Measurements from ENCODE around the gene WNK2.
"Not testable (repeated sequence)": the region's sequence is repeated elsewhere in the genome, so short reads cannot be mapped to it uniquely, and the experiment has no call there.

WNK2 gene

GRCh38 chr9:93355827-93356226, 171.9 kb downstream of the WNK2 start:
- no peak for DNase-seq (ENCODE audit: extremely low read depth in 1 of 2, low read depth in 1 of 2)

- DNase-seq (ENCODE audit: extremely low read depth in 1 of 2, low read depth in 1 of 2) = no peak
Observed at GRCh38 chr9:93357649-93358048, 173.7 kb downstream of the WNK2 start.

DNA sequence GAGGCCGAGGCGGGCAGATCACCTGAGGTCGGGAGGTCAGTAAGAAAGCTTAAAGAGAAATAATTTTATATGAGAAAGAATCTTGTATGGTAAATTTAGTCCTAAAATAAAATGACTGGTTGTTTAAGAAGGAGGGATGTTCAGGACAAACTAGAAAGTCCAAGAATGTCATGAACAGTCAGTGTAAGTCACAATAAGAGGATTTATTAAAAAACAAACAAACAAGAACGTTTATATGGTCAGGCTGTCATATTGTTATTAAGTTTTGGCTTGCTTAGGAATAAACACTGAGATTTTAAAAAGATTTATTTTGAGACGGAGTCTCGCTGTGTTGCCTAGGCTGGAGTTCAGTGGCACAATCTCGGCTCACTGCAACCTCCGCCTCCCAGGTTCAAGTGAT, 176.0 kb downstream of the WNK2 start:
- DNase-seq (ENCODE audit: extremely low read depth in 1 of 2, low read depth in 1 of 2) = not testable (repeated sequence)

- DNase-seq (ENCODE audit: extremely low read depth in 1 of 2, low read depth in 1 of 2) = no peak
Observed at GRCh38 chr9:93361995-93362394, 178.1 kb downstream of the WNK2 start.

GRCh38 chr9:93364734-93365426, 180.9 kb downstream of the WNK2 start:
- no peak for DNase-seq (ENCODE audit: extremely low read depth in 1 of 2, low read depth in 1 of 2)

- no peak for DNase-seq (ENCODE audit: extremely low read depth in 1 of 2, low read depth in 1 of 2)
Observed at GRCh38 chr9:93365427-93366118, 181.6 kb downstream of the WNK2 start.

DNA sequence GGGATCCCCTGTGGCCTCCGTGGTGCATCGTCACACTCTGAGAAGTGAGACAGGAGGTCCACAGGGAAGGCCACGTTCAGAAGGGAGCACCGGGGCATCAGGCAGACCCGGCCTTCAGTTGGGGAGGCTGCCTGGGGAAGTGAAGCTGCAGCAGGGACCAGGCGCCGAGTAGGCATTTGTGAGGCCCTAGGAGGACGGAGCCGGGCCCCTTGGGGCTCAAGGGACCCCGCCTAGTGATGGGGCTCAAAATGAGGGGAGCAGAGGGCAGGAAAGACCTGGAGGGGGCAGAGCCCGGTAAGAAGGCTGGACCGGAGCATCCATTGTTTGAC, 182.1 kb downstream of the WNK2 start:
- DNase-seq (ENCODE audit: extremely low read depth in 1 of 2, low read depth in 1 of 2) = no peak

GRCh38 chr9:93366486-93366885, 182.5 kb downstream of the WNK2 start:
- not testable (repeated sequence) for DNase-seq (ENCODE audit: extremely low read depth in 1 of 2, low read depth in 1 of 2)

DNA sequence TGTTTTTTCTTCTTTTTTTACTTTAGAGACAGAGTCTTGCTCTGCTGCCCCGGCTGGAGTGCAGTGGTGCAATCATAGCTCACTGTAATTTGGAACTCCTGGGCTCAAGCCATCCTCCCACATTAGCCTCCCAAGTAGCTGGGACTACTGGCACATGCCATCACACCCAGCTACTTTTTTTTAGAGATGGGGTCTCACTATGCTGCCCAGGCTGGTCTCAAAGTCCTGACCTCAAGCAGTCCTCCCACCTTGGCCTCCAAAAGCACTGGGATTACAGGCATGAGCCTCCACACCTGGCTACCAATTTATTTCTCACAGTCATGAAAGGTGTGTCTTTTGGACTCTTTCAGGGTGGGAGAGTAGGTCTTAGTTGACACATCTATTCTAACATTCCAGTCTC, 184.5 kb downstream of the WNK2 start:
- DNase-seq (ENCODE audit: extremely low read depth in 1 of 2, low read depth in 1 of 2) = no peak

DNA sequence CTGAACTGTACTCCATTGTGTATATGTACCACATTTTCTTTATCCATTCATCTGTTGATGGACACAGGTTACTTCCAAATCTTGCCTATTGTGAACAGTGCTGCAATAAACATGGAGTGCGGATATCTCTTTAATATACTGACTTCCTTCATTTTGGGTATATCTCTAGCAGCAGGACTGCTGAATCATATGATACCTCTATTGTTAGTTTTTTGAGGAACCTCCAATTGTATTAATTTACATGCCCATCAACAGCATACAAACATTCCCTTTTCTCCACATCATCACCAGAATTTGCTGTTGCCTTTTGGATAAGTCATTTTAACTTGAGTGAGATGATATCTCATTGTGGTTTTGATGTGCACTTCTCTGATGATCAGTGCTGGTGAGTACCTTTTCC, 185.7 kb downstream of the WNK2 start:
- DNase-seq (ENCODE audit: extremely low read depth in 1 of 2, low read depth in 1 of 2) = no peak

Measured in activated CD8-positive, alpha-beta memory T cell treated with anti-CD3 and anti-CD28 coated beads for 1 hour (primary cell).